ENCODE results near the gene SMIM34.

SMIM34 gene

GRCh38 chr21:34369741-34370140, 54.0 kb downstream of the SMIM34 start:
- DNase-seq: no peak
